ENCODE measurements around the gene PDGFRB.

DNA sequence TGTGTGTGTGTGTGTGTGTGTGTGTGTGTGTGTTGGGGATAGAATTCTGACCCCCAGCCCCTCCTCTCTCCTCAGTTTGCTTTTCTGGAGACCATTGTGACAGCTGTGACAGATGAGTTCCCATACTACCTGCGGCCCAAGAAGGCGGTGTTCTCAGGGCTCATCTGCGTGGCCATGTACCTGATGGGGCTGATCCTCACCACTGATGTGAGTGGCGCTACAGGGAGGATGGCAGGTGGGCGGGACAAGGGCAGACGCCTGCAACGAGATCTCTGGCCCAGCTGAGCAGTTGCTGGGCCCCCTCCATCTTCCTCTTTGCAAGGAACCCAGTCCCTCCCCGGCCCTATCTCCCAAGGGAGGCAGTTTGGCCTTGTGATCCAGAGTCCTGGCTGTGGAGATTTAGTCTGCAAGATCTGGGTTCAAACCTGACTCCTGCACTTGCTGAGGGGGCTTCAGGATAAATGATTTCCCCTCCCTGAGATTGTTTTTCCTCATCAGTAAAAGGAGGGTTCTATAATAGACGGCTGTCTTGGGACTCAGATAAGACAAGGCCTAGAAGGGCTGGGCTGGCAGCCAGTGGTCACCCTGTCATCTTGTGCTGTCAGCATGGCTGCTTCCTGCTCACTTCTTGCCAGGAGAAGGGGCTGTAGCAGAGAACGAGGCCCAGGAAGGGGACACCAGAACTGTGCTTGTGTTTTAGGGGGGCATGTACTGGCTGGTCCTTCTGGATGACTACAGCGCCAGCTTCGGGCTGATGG lies 48.4 kb upstream of the PDGFRB start:
- TF ChIP-seq, protein P1, sequence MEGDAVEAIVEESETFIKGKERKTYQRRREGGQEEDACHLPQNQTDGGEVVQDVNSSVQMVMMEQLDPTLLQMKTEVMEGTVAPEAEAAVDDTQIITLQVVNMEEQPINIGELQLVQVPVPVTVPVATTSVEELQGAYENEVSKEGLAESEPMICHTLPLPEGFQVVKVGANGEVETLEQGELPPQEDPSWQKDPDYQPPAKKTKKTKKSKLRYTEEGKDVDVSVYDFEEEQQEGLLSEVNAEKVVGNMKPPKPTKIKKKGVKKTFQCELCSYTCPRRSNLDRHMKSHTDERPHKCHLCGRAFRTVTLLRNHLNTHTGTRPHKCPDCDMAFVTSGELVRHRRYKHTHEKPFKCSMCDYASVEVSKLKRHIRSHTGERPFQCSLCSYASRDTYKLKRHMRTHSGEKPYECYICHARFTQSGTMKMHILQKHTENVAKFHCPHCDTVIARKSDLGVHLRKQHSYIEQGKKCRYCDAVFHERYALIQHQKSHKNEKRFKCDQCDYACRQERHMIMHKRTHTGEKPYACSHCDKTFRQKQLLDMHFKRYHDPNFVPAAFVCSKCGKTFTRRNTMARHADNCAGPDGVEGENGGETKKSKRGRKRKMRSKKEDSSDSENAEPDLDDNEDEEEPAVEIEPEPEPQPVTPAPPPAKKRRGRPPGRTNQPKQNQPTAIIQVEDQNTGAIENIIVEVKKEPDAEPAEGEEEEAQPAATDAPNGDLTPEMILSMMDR (IDR thresholded peaks at IDR 0.05), result no peak
- TF ChIP-seq POLR2A (IDR thresholded peaks at IDR 0.05) (no peak), POLR2AphosphoS5 (IDR thresholded peaks at IDR 0.05) (no peak)

All from breast epithelium (tissue), 3 donors.